ENCODE results near the gene SLC45A2. TPM values are rescaled to one million over a fixed set of nuclear protein-coding genes. Genes with fewer than 3 reads are reported as not detected.

SLC45A2 gene
- total RNA-seq, 3 donors from 2014 or later: 0.28 to 1.2 (median 1.0) TPM

DNA sequence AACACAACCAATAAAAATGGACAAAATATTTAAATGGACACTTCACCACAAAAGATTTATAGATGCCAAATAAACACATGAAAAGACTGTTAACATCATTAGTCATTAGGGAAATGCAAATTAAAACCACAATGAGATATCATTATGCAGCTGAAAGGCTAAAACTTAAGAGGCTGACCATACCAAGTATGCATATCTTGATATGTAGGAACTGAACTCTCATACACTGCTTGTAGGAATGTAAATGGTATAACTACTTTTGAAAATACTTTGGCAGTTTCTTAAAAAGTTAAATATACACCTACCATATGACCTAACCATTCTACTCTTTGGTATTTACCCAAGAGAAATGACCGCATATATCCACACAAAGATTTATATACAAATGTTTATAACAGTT is 79.1 kb downstream of the SLC45A2 start:
- Histone ChIP-seq H3K9me3 (peaks cover 28% of the 10 kb centered on the region), H3K4me3 (no peak overlapping the region), H3K4me1 (ENCODE audit: low read depth) (no peaks in the 10 kb centered on the region), H3K36me3 (ENCODE audit: low read depth) (no peaks in the 10 kb centered on the region)
- intact Hi-C loops (cut with DNase I, micrococcal nuclease): no loop called here
- ATAC-seq (no peak), DNase-seq (no peak)
- TF ChIP-seq, protein P1, sequence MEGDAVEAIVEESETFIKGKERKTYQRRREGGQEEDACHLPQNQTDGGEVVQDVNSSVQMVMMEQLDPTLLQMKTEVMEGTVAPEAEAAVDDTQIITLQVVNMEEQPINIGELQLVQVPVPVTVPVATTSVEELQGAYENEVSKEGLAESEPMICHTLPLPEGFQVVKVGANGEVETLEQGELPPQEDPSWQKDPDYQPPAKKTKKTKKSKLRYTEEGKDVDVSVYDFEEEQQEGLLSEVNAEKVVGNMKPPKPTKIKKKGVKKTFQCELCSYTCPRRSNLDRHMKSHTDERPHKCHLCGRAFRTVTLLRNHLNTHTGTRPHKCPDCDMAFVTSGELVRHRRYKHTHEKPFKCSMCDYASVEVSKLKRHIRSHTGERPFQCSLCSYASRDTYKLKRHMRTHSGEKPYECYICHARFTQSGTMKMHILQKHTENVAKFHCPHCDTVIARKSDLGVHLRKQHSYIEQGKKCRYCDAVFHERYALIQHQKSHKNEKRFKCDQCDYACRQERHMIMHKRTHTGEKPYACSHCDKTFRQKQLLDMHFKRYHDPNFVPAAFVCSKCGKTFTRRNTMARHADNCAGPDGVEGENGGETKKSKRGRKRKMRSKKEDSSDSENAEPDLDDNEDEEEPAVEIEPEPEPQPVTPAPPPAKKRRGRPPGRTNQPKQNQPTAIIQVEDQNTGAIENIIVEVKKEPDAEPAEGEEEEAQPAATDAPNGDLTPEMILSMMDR (IDR thresholded peaks at IDR 0.05): no peak

DNA sequence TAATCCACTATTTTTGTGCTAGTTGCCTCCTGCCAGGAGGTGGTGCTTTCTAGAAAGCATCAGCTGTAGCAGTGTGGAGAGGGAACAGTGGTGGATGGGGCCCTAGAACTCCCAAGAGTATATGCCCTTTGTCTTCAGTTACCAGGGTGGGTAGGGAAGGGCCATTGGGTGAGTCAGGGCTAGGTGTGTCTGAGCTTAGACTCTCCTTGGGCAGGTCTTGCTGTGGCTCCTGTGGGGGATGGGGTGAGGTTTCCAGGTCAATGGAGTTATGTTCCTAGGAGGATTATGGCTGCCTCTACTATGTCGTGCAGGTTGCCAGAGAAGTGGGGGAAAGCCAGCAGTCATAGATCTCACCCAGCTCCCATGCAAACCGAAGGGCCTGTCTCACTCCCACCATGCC is 81.4 kb downstream of the SLC45A2 start:
- no peak overlapping the region for H3K4me3 ChIP-seq
- no peaks in the 10 kb centered on the region for H3K4me1 ChIP-seq (ENCODE audit: low read depth)
- no peaks in the 10 kb centered on the region for H3K36me3 ChIP-seq (ENCODE audit: low read depth)
- peaks cover 28% of the 10 kb centered on the region for H3K9me3 ChIP-seq
- intact Hi-C loops (cut with DNase I, micrococcal nuclease): no loop called here
- TF ChIP-seq, protein P1 (IDR thresholded peaks at IDR 0.05): no peak
- DNase-seq: no peak
- no peak for ATAC-seq

DNA sequence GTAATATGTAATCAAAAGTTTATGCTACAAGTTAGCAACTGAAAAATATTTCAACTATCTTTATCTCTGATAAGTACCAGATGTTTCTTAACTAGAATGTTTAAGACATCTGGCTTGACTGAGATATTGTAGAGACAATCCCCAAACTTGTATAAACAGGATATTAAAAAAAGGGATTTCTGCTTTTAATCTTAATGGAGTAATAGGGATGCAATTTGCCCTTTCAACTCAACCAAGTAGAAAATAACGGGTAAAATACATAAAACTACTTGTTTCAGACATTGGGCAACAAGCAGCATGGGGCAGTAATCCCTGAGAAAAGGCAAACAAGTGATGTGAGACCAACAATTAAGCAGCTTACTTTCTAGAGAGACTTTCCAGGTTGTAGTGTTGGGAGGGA is 83.3 kb downstream of the SLC45A2 start:
- Histone ChIP-seq H3K4me3 (no peak overlapping the region), H3K36me3 (ENCODE audit: low read depth) (no peaks in the 10 kb centered on the region), H3K9me3 (peaks cover 12% of the 10 kb centered on the region), H3K4me1 (ENCODE audit: low read depth) (no peaks in the 10 kb centered on the region)
- ATAC-seq (no peak), DNase-seq (no peak)
- intact Hi-C loops (cut with DNase I, micrococcal nuclease): no loop called here
- TF ChIP-seq, protein P1 (IDR thresholded peaks at IDR 0.05): no peak

Other genes starting within 250 kb of the SLC45A2 start
- 1 to 10 TPM in 1 of 3 donors, under 1 TPM in 2; 0.69 to 2.9 (median 0.72) TPM for gene ADAMTS12, start 92.7 kb downstream of the SLC45A2 start, total RNA-seq
- not detected for gene RXFP3, start 48.3 kb downstream of the SLC45A2 start, total RNA-seq
- gene AMACR, start 23.4 kb upstream of the SLC45A2 start, total RNA-seq: 100 to 1,000 TPM in 1 of 3 donors, 10 to 100 TPM in 2; 36.3 to 111 (median 75.3) TPM
- 1 to 10 TPM; 5.3 to 10.0 (median 6.1) TPM for gene C1QTNF3, start 58.5 kb upstream of the SLC45A2 start, total RNA-seq